Activated CD8-positive, alpha-beta memory T cell treated with anti-CD3 and anti-CD28 coated beads, Interleukin-2, amount 50 U/mL, for 1 hour (primary cell): Measurements from ENCODE around the gene MC3R.
"Not testable (repeated sequence)": the region's sequence is repeated elsewhere in the genome, so short reads cannot be mapped to it uniquely, and the experiment has no call there.

Source experiments
- DNase-seq: peaks from one replicate; pipeline ENCODE4 v3.0.0-alpha.2; 2020; ENCODE audit errors: extremely low read depth

MC3R gene

GRCh38 chr20:56247954-56248782, at the start of gene MC3R:
TSS of gene MC3R (plus strand) at chr20:56248732. CDS start at chr20:56248844, 112 bp downstream.
- no peak for DNase-seq

- no peak for DNase-seq
Observed at GRCh38 chr20:56200456-56200855, 48.1 kb upstream of the MC3R start.

- no peak for DNase-seq
Observed at GRCh38 chr20:56202493-56203077, 45.9 kb upstream of the MC3R start.

GRCh38 chr20:56204206-56204605, 44.3 kb upstream of the MC3R start:
- no peak for DNase-seq

- no peak for DNase-seq
Observed at GRCh38 chr20:56205346-56205745, 43.2 kb upstream of the MC3R start.

GRCh38 chr20:56207656-56208055, 40.9 kb upstream of the MC3R start:
- DNase-seq: no peak

GRCh38 chr20:56208121-56208520, 40.4 kb upstream of the MC3R start:
- DNase-seq: no peak

GRCh38 chr20:56211051-56211450, 37.5 kb upstream of the MC3R start:
- no peak for DNase-seq

GRCh38 chr20:56212091-56212490, 36.4 kb upstream of the MC3R start:
- DNase-seq: no peak

- no peak for DNase-seq
Observed at GRCh38 chr20:56213321-56213720, 35.2 kb upstream of the MC3R start.

GRCh38 chr20:56215115-56215514, 33.4 kb upstream of the MC3R start:
- DNase-seq: no peak

GRCh38 chr20:56217829-56218228, 30.7 kb upstream of the MC3R start:
- no peak for DNase-seq

GRCh38 chr20:56221186-56221585, 27.3 kb upstream of the MC3R start:
- not testable (repeated sequence) for DNase-seq

- no peak for DNase-seq
Observed at GRCh38 chr20:56222201-56222600, 26.3 kb upstream of the MC3R start.

GRCh38 chr20:56222945-56223344, 25.6 kb upstream of the MC3R start:
- no peak for DNase-seq

GRCh38 chr20:56223352-56223751, 25.2 kb upstream of the MC3R start:
- no peak for DNase-seq

- no peak for DNase-seq
Observed at GRCh38 chr20:56228021-56228420, 20.5 kb upstream of the MC3R start.

- no peak for DNase-seq
Observed at GRCh38 chr20:56229812-56230211, 18.7 kb upstream of the MC3R start.

GRCh38 chr20:56234110-56234509, 14.4 kb upstream of the MC3R start:
- DNase-seq: no peak

- DNase-seq: no peak
Observed at GRCh38 chr20:56237335-56237734, 11.2 kb upstream of the MC3R start.

GRCh38 chr20:56244259-56244658, 4.3 kb upstream of the MC3R start:
- no peak for DNase-seq

GRCh38 chr20:56245761-56246160, 2.8 kb upstream of the MC3R start:
- DNase-seq: no peak

GRCh38 chr20:56249244-56249955, 868 bp downstream of the MC3R start:
- no peak for DNase-seq
